ENCODE measurements around the gene SHC2. TPM values are rescaled to one million over a fixed set of nuclear protein-coding genes. Genes with fewer than 3 reads are reported as not detected.
A peak's percentile ranks its signal among the peaks of the same experiment; 100 is the strongest.

SHC2 gene
- total RNA-seq, 1 donor from 2014 or later = 24.0 TPM

DNA sequence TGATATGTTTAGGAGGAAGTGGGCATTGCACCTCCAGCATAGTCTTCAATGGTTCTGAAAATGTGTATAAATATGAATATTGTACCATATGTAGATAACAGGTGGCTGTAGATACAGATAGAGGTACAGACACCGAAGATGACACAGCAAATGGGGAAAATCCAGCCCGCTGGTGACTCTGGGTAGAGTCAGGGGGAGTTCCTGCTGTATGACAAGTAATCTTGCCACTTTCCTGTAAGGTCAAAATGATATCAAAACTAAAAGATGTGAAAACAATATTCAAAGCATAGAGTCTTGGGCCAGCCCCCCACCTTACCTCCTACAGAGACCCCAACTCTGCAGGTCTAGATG, 69.7 kb downstream of the SHC2 start:
- no peaks in the 10 kb centered on the region for H3K36me3 ChIP-seq
- peaks cover 4% of the 10 kb centered on the region for H3K27me3 ChIP-seq (ENCODE audit: low read depth)
- no peak overlapping the region for H3K27ac ChIP-seq
- no peak for ATAC-seq
- intact Hi-C loops (cut with DNase I) = no loop called here
- DNase-seq = no peak
- no peak overlapping the region for H3K4me3 ChIP-seq
- no peaks in the 10 kb centered on the region for H3K4me1 ChIP-seq
- no peaks in the 10 kb centered on the region for H3K9me3 ChIP-seq
- TF ChIP-seq, protein P1, sequence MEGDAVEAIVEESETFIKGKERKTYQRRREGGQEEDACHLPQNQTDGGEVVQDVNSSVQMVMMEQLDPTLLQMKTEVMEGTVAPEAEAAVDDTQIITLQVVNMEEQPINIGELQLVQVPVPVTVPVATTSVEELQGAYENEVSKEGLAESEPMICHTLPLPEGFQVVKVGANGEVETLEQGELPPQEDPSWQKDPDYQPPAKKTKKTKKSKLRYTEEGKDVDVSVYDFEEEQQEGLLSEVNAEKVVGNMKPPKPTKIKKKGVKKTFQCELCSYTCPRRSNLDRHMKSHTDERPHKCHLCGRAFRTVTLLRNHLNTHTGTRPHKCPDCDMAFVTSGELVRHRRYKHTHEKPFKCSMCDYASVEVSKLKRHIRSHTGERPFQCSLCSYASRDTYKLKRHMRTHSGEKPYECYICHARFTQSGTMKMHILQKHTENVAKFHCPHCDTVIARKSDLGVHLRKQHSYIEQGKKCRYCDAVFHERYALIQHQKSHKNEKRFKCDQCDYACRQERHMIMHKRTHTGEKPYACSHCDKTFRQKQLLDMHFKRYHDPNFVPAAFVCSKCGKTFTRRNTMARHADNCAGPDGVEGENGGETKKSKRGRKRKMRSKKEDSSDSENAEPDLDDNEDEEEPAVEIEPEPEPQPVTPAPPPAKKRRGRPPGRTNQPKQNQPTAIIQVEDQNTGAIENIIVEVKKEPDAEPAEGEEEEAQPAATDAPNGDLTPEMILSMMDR (IDR thresholded peaks at IDR 0.05) = no peak

DNA sequence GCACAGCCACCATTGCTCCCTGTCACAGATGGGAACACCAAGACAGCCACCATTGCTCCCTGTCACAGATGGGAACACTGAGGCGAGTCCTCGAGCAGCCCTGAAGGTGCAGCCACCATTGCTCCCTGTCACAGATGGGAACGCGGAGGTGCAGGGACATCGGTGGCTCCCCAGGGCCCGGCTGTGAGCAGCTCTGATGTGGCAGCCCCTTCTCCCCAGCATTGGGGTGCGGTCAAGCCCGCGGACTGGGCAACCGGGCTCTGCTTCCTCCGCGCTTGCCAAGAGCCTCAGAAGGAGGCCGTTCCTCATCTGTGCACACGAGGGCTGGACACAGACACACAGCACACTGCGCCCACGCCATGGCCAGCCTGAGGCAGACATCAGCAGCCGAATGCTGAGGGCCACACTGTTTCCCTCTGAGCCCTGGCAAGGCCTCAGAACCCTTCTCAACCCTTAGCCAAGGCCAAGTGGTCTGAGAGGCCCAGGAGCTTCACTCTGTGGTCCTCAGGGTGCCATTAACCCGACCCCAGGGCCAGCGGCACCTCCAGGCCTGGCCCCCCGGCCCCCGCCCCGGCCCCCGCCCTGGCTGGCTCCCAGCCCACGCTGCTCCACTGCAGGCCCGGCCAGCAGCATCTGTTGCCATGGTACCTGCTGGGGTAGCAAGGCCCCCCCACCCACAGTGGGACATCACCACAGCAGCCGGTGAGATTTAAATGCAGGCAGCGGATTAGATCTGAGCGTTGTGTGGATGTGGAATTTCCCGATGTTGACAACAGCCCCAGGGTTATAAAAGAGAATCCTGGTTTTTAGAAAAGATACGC, 70.2 kb downstream of the SHC2 start:
- Histone ChIP-seq H3K9me3 (no peaks in the 10 kb centered on the region), H3K27ac (no peak overlapping the region), H3K36me3 (no peaks in the 10 kb centered on the region), H3K4me3 (no peak overlapping the region), H3K4me1 (no peaks in the 10 kb centered on the region), H3K27me3 (ENCODE audit: low read depth) (peaks cover 4% of the 10 kb centered on the region)
- intact Hi-C loops (cut with DNase I) = no loop called here
- peak in 1 of 2 donors; percentile 11 for ATAC-seq
- TF ChIP-seq, protein P1 (IDR thresholded peaks at IDR 0.05) = no peak
- peak; percentile 33 for DNase-seq

DNA sequence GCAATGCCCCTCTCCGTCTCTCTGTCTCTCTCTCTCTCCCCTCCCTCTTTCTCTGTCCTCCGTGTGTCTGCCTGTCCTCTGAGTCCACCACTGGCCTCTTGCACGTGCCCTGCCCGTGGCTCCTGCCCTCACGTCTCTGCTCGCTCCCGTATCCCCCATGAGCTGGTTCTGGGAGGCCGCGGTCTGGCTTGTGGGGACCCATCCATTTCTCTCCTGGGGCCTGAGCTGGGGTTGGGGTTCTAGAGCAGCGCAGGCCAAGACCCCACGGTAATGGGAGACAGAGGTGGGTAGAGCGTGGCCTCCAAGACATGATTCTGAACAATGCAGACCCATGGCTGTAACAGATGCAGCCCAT, 70.9 kb downstream of the SHC2 start:
- intact Hi-C loops (cut with DNase I) = no loop called here
- H3K4me3 ChIP-seq = no peak overlapping the region
- DNase-seq (no peak), ATAC-seq (no peak)
- no peak overlapping the region for H3K27ac ChIP-seq
- no peaks in the 10 kb centered on the region for H3K4me1 ChIP-seq
- no peaks in the 10 kb centered on the region for H3K36me3 ChIP-seq
- TF ChIP-seq, protein P1 (IDR thresholded peaks at IDR 0.05) = no peak
- H3K9me3 ChIP-seq = no peaks in the 10 kb centered on the region
- peaks cover 4% of the 10 kb centered on the region for H3K27me3 ChIP-seq (ENCODE audit: low read depth)

DNA sequence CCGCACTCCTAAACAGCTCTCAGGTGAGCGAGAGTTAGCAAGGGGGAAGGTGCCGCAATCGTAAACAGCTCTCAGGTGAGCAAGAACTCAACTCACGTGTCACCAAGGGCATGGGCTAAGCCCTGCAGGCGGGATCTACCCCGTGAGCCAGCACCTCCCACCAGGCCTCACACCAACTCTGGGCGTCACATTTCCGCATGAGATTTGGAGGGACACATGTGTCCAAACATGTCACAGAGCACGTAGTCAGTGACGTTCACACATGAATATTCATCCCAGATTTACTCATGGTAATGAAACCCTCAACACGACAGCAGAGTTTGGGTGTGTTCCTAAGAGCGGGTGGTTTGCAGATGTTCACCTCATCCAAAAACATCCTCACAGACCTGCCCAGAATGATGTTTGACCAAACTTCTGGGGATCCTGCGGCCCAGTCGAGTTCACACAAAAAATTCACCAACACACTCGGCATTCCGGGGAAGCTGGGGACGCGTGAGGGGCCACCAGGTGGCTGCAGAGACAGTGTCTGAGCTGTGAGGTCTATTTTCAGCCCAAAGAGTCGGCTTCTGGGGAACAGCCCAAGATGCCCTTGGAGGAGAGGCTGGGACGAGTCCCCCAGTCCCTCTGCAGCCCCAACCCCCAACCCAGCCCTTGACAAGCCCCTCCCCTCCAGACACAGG, 71.4 kb downstream of the SHC2 start:
- TF ChIP-seq, protein P1 (IDR thresholded peaks at IDR 0.05) = no peak
- ATAC-seq = peak in 1 of 2 donors; percentile 34
- H3K4me1 ChIP-seq = no peaks in the 10 kb centered on the region
- intact Hi-C loops (cut with DNase I) = no loop called here
- H3K27me3 ChIP-seq (ENCODE audit: low read depth) = peaks cover 6% of the 10 kb centered on the region
- H3K4me3 ChIP-seq = no peak overlapping the region
- DNase-seq = peak; percentile 36
- no peaks in the 10 kb centered on the region for H3K36me3 ChIP-seq
- H3K27ac ChIP-seq = no peak overlapping the region
- H3K9me3 ChIP-seq = no peaks in the 10 kb centered on the region

DNA sequence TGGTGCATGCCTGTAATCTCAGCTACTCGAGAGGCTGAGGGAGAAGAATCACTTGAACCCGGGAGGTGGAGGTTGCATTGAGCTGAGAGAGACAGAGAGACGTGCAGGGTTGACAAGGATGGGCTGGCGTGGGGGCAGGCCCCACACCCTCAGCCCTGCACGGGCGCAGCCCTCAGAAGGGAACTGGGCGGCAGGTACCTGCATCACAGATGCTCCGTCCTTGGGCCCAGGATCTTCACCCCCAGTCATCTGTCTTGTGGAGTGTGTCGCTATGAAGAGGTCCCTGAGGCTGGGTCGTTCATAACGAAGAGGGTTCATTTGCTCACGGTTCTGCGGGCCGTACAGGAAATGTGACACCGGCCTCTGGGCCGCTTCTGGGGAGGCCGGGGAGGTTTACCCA, 72.1 kb downstream of the SHC2 start:
- H3K4me1 ChIP-seq = no peaks in the 10 kb centered on the region
- ATAC-seq = no peak
- H3K27ac ChIP-seq = no peak overlapping the region
- no peaks in the 10 kb centered on the region for H3K36me3 ChIP-seq
- H3K4me3 ChIP-seq = no peak overlapping the region
- H3K27me3 ChIP-seq (ENCODE audit: low read depth) = peaks cover 13% of the 10 kb centered on the region
- TF ChIP-seq, protein P1 (IDR thresholded peaks at IDR 0.05) = no peak
- DNase-seq = no peak
- H3K9me3 ChIP-seq = no peaks in the 10 kb centered on the region
- intact Hi-C loops (cut with DNase I) = no loop called here
